D721Med (cell line): ENCODE data around the gene ZFAND3.

ENCODE experiments used
- DNase-seq: peaks from one replicate; pipeline ENCODE4 v3.0.0; 2011; ENCODE audit warnings: low spot score; ENCODE audit not compliant: insufficient read length
- FAIRE-seq: peaks from 2 replicates; lab custom pipeline; 2011; peaks lifted over from hg19 to GRCh38; lab: Jason Lieb, UNC
- TF ChIP-seq, protein P1 (sequence below): IDR thresholded peaks from 2 replicates; pipeline ENCODE4 v1.5.1; 2012; ENCODE audit warnings: mild to moderate bottlenecking, control low read depth; ENCODE audit not compliant: insufficient read depth; ENCODE audit errors: missing control alignments

The ZFAND3 gene

DNA sequence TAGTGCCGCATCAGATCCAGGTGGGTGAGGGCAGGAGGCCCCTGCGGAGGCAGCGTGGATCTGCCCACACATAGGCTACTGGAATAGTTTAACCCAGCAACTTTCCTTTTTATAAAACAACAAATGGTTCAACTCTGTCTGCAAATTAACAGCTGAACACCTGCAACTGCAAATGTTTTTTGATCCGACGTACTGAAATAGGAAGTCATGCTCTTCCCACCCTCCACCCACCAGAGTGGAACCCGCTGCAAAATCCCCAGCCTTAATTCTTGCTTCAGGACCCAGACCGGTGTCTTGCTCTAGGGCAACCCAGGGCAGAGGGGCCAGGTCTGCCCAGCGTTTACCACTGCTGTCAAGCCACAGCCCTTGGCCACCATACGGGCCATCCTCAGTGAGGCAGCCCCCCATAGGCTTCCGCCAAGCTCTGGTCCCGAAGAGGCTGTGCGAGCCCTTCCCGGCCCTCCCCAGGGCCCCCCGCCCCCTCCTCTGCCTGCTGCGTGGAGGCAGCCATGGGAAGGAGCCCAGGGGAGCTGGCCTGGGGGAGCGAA lies 334.3 kb downstream of the ZFAND3 start:
- TF ChIP-seq, protein P1, sequence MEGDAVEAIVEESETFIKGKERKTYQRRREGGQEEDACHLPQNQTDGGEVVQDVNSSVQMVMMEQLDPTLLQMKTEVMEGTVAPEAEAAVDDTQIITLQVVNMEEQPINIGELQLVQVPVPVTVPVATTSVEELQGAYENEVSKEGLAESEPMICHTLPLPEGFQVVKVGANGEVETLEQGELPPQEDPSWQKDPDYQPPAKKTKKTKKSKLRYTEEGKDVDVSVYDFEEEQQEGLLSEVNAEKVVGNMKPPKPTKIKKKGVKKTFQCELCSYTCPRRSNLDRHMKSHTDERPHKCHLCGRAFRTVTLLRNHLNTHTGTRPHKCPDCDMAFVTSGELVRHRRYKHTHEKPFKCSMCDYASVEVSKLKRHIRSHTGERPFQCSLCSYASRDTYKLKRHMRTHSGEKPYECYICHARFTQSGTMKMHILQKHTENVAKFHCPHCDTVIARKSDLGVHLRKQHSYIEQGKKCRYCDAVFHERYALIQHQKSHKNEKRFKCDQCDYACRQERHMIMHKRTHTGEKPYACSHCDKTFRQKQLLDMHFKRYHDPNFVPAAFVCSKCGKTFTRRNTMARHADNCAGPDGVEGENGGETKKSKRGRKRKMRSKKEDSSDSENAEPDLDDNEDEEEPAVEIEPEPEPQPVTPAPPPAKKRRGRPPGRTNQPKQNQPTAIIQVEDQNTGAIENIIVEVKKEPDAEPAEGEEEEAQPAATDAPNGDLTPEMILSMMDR = no peak
- DNase-seq (no peak), FAIRE-seq (no peak)

DNA sequence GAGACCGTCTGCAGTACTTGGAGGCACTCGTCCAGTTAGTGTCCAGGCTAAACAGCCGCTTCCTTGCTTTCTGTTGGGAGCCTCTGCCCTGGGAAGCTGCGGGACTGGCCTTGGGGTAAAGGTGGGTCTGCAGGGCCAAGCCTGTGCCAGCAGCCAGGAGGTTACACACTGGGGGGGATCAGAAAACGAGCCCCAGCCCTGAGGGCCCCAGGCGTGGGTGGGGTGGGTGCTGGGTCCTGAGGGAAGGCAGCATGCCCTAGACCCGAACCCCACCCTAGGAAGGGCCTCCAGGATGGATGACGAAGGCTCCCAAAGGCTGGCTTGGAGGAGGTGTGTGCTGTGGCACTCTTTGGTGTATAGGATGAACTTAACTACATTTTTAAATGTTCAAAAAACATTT lies 335.2 kb downstream of the ZFAND3 start:
- TF ChIP-seq, protein P1 = no peak
- FAIRE-seq = no peak
- DNase-seq = no peak

DNA sequence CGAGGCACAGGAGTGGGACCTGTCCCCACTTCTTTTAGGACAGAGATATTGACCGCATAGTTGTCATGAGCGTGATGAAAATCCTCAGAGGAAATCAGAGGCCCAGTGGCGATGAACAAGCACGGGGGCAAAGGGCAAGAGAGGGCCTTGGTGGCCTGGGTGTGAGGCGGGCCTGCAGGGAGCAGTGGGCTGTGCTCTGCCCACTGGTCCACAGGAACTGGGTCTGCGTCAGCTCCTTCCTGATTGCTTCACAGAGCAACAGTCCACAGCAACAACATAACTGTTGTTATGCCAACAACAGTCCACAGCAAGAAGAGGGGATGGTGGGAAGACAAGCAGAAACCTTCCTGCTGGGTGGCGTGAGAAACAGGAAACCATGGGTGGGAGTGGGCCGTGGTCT lies 335.6 kb downstream of the ZFAND3 start:
- TF ChIP-seq, protein P1 = no peak
- DNase-seq = no peak
- no peak for FAIRE-seq

DNA sequence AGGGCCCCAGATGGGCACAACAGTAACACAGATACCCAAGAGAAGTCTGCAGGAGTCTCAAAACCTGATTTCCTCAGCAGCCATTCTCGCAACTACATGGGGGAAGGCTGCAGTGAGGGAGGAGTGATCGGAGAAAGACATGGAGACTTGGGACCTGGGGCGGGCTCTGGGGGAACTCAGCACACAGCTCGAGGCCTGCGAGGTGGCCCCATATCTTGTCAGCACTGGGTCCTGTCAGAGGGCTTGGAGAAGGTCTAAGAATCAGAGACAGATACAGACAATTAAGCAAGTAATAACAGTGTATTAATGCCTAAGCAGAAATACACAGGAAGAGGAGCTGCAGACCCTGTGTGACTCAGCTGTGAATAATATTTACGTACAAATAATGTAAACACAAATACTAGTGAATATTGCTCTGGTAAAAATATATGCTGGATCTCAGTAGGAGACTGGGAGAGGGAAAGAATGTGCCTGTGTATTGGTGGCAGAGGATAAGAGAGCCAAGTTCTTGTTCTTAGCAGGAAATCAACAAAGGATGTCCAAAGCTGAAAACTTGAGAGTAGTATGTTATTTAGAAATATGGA lies 336.2 kb downstream of the ZFAND3 start:
- DNase-seq (no peak), FAIRE-seq (no peak)

DNA sequence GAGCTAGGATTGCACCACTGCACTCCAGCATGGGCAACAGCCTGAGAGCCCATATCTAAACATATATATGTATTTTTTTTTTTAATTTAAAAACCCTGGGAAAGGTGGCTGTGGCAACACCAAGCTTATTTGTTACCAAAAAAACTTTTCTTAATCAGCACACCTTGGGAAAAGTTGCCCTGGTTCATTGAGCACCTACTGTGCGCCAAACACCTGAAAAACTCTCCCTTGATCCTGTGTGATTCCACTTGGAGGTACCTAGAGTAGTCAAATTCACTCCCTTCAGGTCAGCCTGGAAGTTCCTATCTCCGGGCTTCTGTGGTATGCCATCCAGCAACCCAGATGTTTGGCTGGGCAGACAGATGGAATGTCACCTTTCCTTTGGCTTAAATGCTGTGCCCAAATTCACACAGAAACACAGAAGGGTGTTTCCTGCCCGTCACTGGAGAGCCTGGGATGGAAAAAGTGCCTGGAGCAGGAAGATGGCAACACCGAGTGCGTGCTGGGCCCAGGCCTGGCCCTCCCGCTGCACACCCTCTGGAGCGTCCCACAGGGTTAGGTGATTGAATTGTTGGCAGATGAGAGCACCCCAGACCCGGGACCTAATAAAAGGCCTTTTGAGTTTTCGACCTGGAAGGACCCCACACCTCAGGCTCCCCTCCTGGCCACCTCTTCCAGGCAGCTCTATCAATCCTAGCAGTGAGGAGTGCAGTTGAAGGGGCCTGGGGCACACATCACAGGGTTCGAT lies 337.5 kb downstream of the ZFAND3 start:
- FAIRE-seq (no peak), DNase-seq (no peak)
- TF ChIP-seq, protein P1 = no peak

More for the DNA sequence above, 336.2 kb downstream of the ZFAND3 start:
- TF ChIP-seq, protein P1 = no peak

DNA sequence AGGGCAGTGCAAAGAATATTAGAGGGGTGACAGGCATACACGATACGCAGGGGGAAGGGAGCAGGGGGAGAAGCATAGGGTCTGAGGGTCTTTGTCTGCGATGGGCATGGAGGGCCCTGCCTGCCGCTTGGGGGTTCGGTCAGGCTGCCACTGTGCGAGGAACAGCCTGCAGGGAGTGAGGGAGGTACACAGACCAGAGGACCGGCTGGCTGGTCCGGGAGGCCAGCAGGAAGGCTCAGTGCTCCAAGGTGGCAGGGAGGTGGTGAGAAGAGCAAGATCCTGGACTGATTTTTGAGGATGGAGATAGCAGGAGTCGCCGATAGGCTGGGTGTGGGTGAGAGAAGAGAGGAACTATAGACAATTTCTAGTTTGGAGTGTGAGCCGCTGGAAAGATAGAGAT lies 338.4 kb downstream of the ZFAND3 start:
- DNase-seq (no peak), FAIRE-seq (no peak)
- TF ChIP-seq, protein P1 = no peak
